Renal cortex interstitium (tissue), 3 donors: ENCODE results near the gene SEC24A. TPM values are rescaled to one million over a fixed set of nuclear protein-coding genes. Genes with fewer than 3 reads are reported as not detected.

Experiments used
- polyA plus RNA-seq, 3 donors: library from polyadenylated mRNA; unstranded; fragments of 120-200 nt; gene quantifications; one replicate each; pipeline ENCODE4 v1.2.1, GENCODE V29; 2013; ENCODE audit not compliant: insufficient read length in 3 of 3

SEC24A gene
- polyA plus RNA-seq, 3 donors: 20.5 to 23.1 (median 22.0) TPM

Other genes starting within 250 kb of the SEC24A start
- 10 to 100 TPM; 29.8 to 42.4 (median 31.8) TPM for gene CDKN2AIPNL, start 236.9 kb upstream of the SEC24A start, polyA plus RNA-seq
- 10 to 100 TPM in 2 of 3 donors, 1 to 10 TPM in 1; 9.3 to 16.5 (median 10.6) TPM for gene JADE2, start 123.1 kb upstream of the SEC24A start, polyA plus RNA-seq
- 10 to 100 TPM; 38.4 to 44.1 (median 39.5) TPM for gene SAR1B, start 16.0 kb upstream of the SEC24A start, polyA plus RNA-seq
- gene CAMLG, start 89.8 kb downstream of the SEC24A start, polyA plus RNA-seq: 10 to 100 TPM; 61.9 to 74.7 (median 65.4) TPM
- 10 to 100 TPM; 76.6 to 95.7 (median 89.7) TPM for gene DDX46, start 110.0 kb downstream of the SEC24A start, polyA plus RNA-seq
- 100 to 1,000 TPM in 2 of 3 donors, 10 to 100 TPM in 1; 90.8 to 112 (median 108) TPM for gene C5orf24, start 197.2 kb downstream of the SEC24A start, polyA plus RNA-seq
- gene TXNDC15, start 225.6 kb downstream of the SEC24A start, polyA plus RNA-seq: 10 to 100 TPM; 80.0 to 89.5 (median 82.3) TPM